Panc1 (cell line): ENCODE measurements around the gene KCTD12.

ENCODE experiments used
- CTCF ChIP-seq: fragments of 450-650 bp; IDR thresholded peaks from 2 replicates; pipeline ENCODE4 v1.5.1; 2017; ENCODE audit warnings: mild to moderate bottlenecking
- POLR2AphosphoS5 ChIP-seq: IDR thresholded peaks from 2 replicates; pipeline ENCODE4 v1.6.1; 2012; ENCODE audit warnings: mild to moderate bottlenecking, low read depth, low read length, moderate library complexity
- REST ChIP-seq, 2 experiments: IDR thresholded peaks; 2 replicates each; pipeline ENCODE4 v1.6.1; 2011 to 2012; ENCODE audit warnings: low read depth in 2 of 2, control low read depth in 1 of 2, low read length in 1 of 2, mild to moderate bottlenecking in 1 of 2, moderate library complexity in 1 of 2; ENCODE audit not compliant: insufficient read depth in 1 of 2
- SIN3A ChIP-seq: IDR thresholded peaks from 2 replicates; pipeline ENCODE4 v1.6.1; 2012; ENCODE audit warnings: low read depth, mild to moderate bottlenecking, low read length, moderate library complexity, borderline replicate concordance; ENCODE audit not compliant: insufficient read depth
- TCF7L2 ChIP-seq: IDR thresholded peaks from 2 replicates; pipeline ENCODE4 v1.6.1; 2011; ENCODE audit warnings: mild to moderate bottlenecking, low read depth, low read length, inconsistent platforms

- TF ChIP-seq CTCF (no peak), SIN3A (no peak), TCF7L2 (no peak), POLR2AphosphoS5 (no peak), REST (IDR thresholded peaks at IDR 0.05; ENCODE audit: insufficient read depth in 1 of 2, low read depth in 2 of 2, low read length in 1 of 2) (no peak)
These were observed 25.5 kb downstream of the KCTD12 start for GRCh38 chr13:76860706-76861105.
